Measurements from ENCODE around the gene CTSF.

GRCh38 chr11:66547662-66548009, 20.8 kb downstream of the CTSF start:
- no peak for TF ChIP-seq CTCF (IDR thresholded peaks at IDR 0.05; ENCODE audit: insufficient read depth, low read length)
- TF ChIP-seq POLR2AphosphoS5 (IDR thresholded peaks at IDR 0.05; ENCODE audit: low read depth), result no peak

All from HL-60 (cell line).